ENCODE measurements around the gene GPR153. TPM values are rescaled to one million over a fixed set of nuclear protein-coding genes. Genes with fewer than 3 reads are reported as not detected.
A peak's percentile ranks its signal among the peaks of the same experiment; 100 is the strongest.

GPR153 gene
- total and polyA plus RNA-seq, 2 of the 13 experiments (the other 11 are each of a cell fraction or from before 2014, with no cell fraction given), result 0.22 to 0.31 TPM

DNA sequence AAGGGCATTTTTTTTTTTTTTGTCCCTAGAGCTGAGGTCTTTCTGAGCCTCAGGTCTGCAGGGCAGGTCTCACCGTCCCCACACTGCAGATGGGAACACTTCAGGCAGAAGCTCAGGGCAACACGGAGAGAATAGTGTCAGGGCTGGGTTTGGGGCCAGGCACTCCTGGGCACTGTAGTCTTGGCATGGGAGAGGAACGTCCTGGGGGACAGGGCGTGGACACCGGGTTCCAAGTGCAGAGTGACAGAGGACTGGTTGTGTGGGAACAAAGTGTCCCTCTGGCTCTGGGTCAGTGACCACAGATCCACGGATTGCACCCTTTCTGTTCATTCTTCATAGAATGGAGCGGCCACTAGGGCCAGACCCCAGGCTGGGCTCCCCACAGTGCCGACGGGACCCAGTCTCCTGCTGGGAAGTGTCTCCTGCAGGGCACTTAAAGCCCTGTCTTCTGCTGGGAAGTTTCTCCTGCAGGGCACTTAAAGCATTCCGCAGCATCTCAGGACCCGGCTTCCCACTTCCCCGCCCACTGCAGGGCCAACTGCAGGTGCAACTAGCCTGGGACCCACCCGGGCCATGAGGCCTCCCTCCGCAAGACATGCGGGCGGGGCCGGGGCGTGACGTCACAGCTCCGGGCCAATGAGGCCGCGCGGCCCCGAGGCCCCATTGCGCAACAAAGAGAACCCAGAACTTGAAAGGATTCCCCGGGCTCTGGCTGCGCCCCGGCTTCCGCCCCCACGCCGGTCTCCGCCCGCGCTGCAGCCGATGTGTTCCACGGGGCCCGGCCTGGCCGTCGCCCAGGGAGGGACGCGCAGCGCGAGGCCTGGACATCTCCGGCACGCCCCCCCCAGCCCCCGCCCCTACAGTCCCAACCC lies 1.2 kb downstream of the GPR153 start (continued):
- TF ChIP-seq, protein P1, sequence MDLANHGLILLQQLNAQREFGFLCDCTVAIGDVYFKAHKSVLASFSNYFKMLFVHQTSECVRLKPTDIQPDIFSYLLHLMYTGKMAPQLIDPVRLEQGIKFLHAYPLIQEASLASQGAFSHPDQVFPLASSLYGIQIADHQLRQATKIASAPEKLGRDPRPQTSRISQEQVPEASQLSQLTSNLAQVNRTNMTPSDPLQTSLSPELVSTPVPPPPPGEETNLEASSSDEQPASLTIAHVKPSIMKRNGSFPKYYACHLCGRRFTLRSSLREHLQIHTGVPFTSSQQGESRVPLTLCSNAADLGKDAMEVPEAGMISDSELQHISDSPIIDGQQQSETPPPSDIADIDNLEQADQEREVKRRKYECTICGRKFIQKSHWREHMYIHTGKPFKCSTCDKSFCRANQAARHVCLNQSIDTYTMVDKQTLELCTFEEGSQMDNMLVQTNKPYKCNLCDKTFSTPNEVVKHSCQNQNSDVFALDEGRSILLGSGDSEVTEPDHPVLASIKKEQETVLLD (CRISPR knock-in tag; IDR thresholded peaks at IDR 0.05; ENCODE audit: low read depth), result no peak
- TF ChIP-seq ZNF501 (CRISPR knock-in tag; IDR thresholded peaks at IDR 0.05) (peak; percentile 57; the same call in 1 of the 2 replicates), POLR2G (IDR thresholded peaks at IDR 0.05; ENCODE audit: low read depth, low read length) (no peak), SRY (CRISPR knock-in tag; IDR thresholded peaks at IDR 0.05) (no peak), MAZ (IDR thresholded peaks at IDR 0.05; ENCODE audit: borderline replicate concordance, low read depth, low read length) (no peak), MAZ (CRISPR knock-in tag; IDR thresholded peaks at IDR 0.05; ENCODE audit: low read depth) (peak; percentile 31), ZNF451 (CRISPR knock-in tag; IDR thresholded peaks at IDR 0.05) (0 out of 2 replicates have a peak, but pooled peaks have one; percentile 32), ATF1 (CRISPR knock-in tag; IDR thresholded peaks at IDR 0.05) (peak; percentile 60; the same call in 1 of the 2 replicates), PLRG1 (conservative IDR thresholded peaks at IDR 0.05) (no peak), ZNF652 (CRISPR knock-in tag; IDR thresholded peaks at IDR 0.05; ENCODE audit: borderline replicate concordance, low read depth) (no peak), ZNF552 (CRISPR knock-in tag; IDR thresholded peaks at IDR 0.05; ENCODE audit: borderline replicate concordance) (no peak), XRCC5 (optimal IDR thresholded peaks at IDR 0.05; ENCODE audit: low read length) (peak; percentile 25), DPF2 (CRISPR knock-in tag; IDR thresholded peaks at IDR 0.05; ENCODE audit: borderline replicate concordance, low read depth) (no peak), ZNF781 (CRISPR knock-in tag; IDR thresholded peaks at IDR 0.05; ENCODE audit: borderline replicate concordance, not compliant biosample characterization) (no peak), TRIM24 (CRISPR knock-in tag; IDR thresholded peaks at IDR 0.05) (no peak), JUN (CRISPR knock-in tag; IDR thresholded peaks at IDR 0.05) (no peak), CBX1 (IDR thresholded peaks at IDR 0.05; ENCODE audit: low read depth) (no peak), KMT2B (CRISPR knock-in tag; IDR thresholded peaks at IDR 0.05) (no peak), ZFY (CRISPR knock-in tag; IDR thresholded peaks at IDR 0.05) (no peak), ZSCAN20 (CRISPR knock-in tag; IDR thresholded peaks at IDR 0.05; ENCODE audit: borderline replicate concordance) (no peak), HOXA9 (CRISPR knock-in tag; IDR thresholded peaks at IDR 0.05; ENCODE audit: borderline replicate concordance) (no peak), ETV5 (CRISPR knock-in tag; IDR thresholded peaks at IDR 0.05; ENCODE audit: borderline replicate concordance) (peak; percentile 31; the same call in 1 of the 2 replicates), ZNF441 (CRISPR knock-in tag; IDR thresholded peaks at IDR 0.05; ENCODE audit: borderline replicate concordance) (no peak)
- TF ChIP-seq, protein P2, sequence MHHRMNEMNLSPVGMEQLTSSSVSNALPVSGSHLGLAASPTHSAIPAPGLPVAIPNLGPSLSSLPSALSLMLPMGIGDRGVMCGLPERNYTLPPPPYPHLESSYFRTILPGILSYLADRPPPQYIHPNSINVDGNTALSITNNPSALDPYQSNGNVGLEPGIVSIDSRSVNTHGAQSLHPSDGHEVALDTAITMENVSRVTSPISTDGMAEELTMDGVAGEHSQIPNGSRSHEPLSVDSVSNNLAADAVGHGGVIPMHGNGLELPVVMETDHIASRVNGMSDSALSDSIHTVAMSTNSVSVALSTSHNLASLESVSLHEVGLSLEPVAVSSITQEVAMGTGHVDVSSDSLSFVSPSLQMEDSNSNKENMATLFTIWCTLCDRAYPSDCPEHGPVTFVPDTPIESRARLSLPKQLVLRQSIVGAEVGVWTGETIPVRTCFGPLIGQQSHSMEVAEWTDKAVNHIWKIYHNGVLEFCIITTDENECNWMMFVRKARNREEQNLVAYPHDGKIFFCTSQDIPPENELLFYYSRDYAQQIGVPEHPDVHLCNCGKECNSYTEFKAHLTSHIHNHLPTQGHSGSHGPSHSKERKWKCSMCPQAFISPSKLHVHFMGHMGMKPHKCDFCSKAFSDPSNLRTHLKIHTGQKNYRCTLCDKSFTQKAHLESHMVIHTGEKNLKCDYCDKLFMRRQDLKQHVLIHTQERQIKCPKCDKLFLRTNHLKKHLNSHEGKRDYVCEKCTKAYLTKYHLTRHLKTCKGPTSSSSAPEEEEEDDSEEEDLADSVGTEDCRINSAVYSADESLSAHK (CRISPR knock-in tag; IDR thresholded peaks at IDR 0.05; ENCODE audit: borderline replicate concordance), result no peak
- TF ChIP-seq, protein P3, sequence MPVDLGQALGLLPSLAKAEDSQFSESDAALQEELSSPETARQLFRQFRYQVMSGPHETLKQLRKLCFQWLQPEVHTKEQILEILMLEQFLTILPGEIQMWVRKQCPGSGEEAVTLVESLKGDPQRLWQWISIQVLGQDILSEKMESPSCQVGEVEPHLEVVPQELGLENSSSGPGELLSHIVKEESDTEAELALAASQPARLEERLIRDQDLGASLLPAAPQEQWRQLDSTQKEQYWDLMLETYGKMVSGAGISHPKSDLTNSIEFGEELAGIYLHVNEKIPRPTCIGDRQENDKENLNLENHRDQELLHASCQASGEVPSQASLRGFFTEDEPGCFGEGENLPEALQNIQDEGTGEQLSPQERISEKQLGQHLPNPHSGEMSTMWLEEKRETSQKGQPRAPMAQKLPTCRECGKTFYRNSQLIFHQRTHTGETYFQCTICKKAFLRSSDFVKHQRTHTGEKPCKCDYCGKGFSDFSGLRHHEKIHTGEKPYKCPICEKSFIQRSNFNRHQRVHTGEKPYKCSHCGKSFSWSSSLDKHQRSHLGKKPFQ (CRISPR knock-in tag; IDR thresholded peaks at IDR 0.05; ENCODE audit: insufficient replicate concordance), result no peak

Measured in HepG2 (cell line).